ENCODE results near the gene GTPBP6. TPM values are rescaled to one million over a fixed set of nuclear protein-coding genes. Genes with fewer than 3 reads are reported as not detected.
"Not testable (repeated sequence)": the region's sequence is repeated elsewhere in the genome, so short reads cannot be mapped to it uniquely, and the experiment has no call there.

Gene GTPBP6
- total and polyA plus RNA-seq, 12 donors, result 5.3 to 57.1 (median 38.1) TPM

- DNase-seq, result peak in 2 of 7 donors; percentile 32 to 39
- intact Hi-C loops (cut with DNase I), result no loop called here
These were observed 12.7 kb upstream of the GTPBP6 start for GRCh38 chrX:331151-331824.

GRCh38 chrX:330726-331150 is 12.1 kb upstream of the GTPBP6 start:
- WGBS, 4 donors, result 21 to 41% (median 33%) methylated on average over 3 to 28 of the region's 28 CpGs; no CpG with 5 or more reads in 1 of the 4 donors
- H3K27me3 ChIP-seq, result peaks cover 4% of the 10 kb centered on the region
- peak in 1 of 7 donors; percentile 6 for DNase-seq

More at GRCh38 chrX:331151-331824, 12.7 kb upstream of the GTPBP6 start:
- no peaks in the 10 kb centered on the region for H3K36me3 ChIP-seq (replicated peaks in 1 of 2)
- TF ChIP-seq CTCF (IDR thresholded peaks at IDR 0.05), result no peak
- no peak for TF ChIP-seq POLR2A (IDR thresholded peaks at IDR 0.05)
- peak overlapping the region in 1 of 4 donors; percentile 26 for H3K4me3 ChIP-seq
- no peaks in the 10 kb centered on the region for H3K9me3 ChIP-seq (replicated peaks in 1 of 3)
- WGBS, 4 donors, result 5 to 13% (median 9%) methylated on average over 20 to 51 of the region's 51 CpGs
- no peak overlapping the region for H3K27ac ChIP-seq
- H3K4me1 ChIP-seq (replicated peaks in 1 of 2), result peaks cover 0 to 8% of the 10 kb centered on the region in 2 donors
- H3K27me3 ChIP-seq, result peaks cover 4% of the 10 kb centered on the region

GRCh38 chrX:330141-330725 is 11.6 kb upstream of the GTPBP6 start:
- H3K9me3 ChIP-seq (replicated peaks in 1 of 3); H3K27ac ChIP-seq; intact Hi-C loops (cut with DNase I); H3K4me1 ChIP-seq (replicated peaks in 1 of 2); H3K36me3 ChIP-seq (replicated peaks in 1 of 2); H3K27me3 ChIP-seq; H3K4me3 ChIP-seq: not testable (repeated sequence)
- WGBS, 4 donors, result 72 to 90% (median 85%) methylated on average over 17 to 29 of the region's 29 CpGs
- peak in 1 of 7 donors; percentile 2 for DNase-seq

More at GRCh38 chrX:330726-331150, 12.1 kb upstream of the GTPBP6 start:
- Histone ChIP-seq H3K36me3 (replicated peaks in 1 of 2) (no peaks in the 10 kb centered on the region), H3K9me3 (replicated peaks in 1 of 3) (no peaks in the 10 kb centered on the region), H3K27ac (no peak overlapping the region), H3K4me3 (no peak overlapping the region), H3K4me1 (replicated peaks in 1 of 2) (peaks cover 0 to 8% of the 10 kb centered on the region in 2 donors)
- TF ChIP-seq POLR2A (IDR thresholded peaks at IDR 0.05) (no peak), CTCF (IDR thresholded peaks at IDR 0.05) (no peak)
- intact Hi-C loops (cut with DNase I), result no loop called here

GRCh38 chrX:329291-329910 is 10.8 kb upstream of the GTPBP6 start:
- TF ChIP-seq POLR2A (IDR thresholded peaks at IDR 0.05) (no peak), CTCF (IDR thresholded peaks at IDR 0.05) (no peak)
- Histone ChIP-seq H3K9me3 (replicated peaks in 1 of 3) (no peaks in the 10 kb centered on the region), H3K4me1 (replicated peaks in 1 of 2) (peaks cover 0 to 8% of the 10 kb centered on the region in 2 donors), H3K27ac (no peak overlapping the region), H3K4me3 (no peak overlapping the region), H3K36me3 (replicated peaks in 1 of 2) (no peaks in the 10 kb centered on the region), H3K27me3 (peaks cover 4% of the 10 kb centered on the region)
- WGBS, 4 donors, result 77 to 93% (median 87%) methylated on average over 6 to 16 of the region's 23 CpGs
- intact Hi-C loops (cut with DNase I), result no loop called here
- DNase-seq, result peak in 1 of 7 donors; percentile 2

Measured in adrenal gland (tissue), 12 donors.